G401 (cell line): ENCODE measurements around the gene HIBCH. TPM values are rescaled to one million over a fixed set of nuclear protein-coding genes. Genes with fewer than 3 reads are reported as not detected.

Experiments used
- DNase-seq: peaks from one replicate; pipeline ENCODE4 v3.0.0-alpha.2; 2015; ENCODE audit warnings: low spot score
- in situ Hi-C: cut with HindIII; loops from 2 replicates; pipeline ENCODE4 v1.10.0; 2016; ENCODE audit warnings: low sequenced_read_pairs, mixed read lengths
- total RNA-seq: library from RNA; depleted of rRNA; stranded (reverse); fragments of >200 nt; shearing (Covaris generic); gene quantifications from 2 replicates; pipeline ENCODE4 v1.2.3, GENCODE V29; 2014

The HIBCH gene
- total RNA-seq, 1 experiment from 2014 or later, result 16.2 TPM

- in situ Hi-C loops, result no loop called here
- DNase-seq, result no peak
These were observed 110.1 kb downstream of the HIBCH start for GRCh38 chr2:190209559-190209958.

- DNase-seq, result no peak
- in situ Hi-C loops, result no loop called here
These were observed 111.7 kb downstream of the HIBCH start for GRCh38 chr2:190207930-190208329.

DNA sequence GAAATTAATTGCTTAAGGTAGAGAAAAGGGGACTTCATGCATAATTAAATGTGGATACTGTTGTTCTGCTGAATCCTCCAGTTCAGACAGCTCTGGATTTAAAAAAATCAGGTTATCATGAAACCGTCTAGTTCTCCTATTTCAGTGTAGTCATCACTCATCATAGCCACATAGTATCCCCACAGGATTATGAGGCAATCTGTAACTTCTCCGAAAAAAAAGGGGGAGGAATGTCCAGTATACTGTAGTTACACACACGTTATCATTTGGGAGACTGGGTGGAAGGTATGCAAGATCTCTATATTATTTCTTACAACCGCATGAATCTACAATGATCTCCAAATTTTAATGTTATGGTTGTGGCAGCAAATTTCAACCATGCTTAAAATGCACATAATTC lies 114.0 kb downstream of the HIBCH start:
- in situ Hi-C loops, result no loop called here
- DNase-seq, result no peak

DNA sequence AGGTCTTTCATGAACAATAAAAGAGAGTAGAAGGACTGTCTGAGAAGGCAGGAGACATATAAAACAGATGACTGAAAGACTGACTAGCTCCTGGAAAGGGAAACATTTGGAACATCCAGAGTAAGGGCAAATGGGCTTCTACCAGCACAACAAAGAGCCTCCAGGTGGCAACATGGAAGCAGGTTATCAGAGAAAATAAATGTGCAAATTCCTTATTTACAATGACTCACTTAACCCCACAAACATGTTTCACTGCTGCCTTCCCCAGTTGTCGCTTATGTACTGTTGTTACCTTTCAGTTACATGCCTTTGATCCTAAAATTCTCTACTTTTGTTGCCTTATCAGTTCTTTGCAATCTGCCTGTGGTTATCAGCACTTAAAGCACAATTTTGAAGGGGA lies 117.0 kb downstream of the HIBCH start:
- no peak for DNase-seq
- in situ Hi-C loops, result no loop called here

DNA sequence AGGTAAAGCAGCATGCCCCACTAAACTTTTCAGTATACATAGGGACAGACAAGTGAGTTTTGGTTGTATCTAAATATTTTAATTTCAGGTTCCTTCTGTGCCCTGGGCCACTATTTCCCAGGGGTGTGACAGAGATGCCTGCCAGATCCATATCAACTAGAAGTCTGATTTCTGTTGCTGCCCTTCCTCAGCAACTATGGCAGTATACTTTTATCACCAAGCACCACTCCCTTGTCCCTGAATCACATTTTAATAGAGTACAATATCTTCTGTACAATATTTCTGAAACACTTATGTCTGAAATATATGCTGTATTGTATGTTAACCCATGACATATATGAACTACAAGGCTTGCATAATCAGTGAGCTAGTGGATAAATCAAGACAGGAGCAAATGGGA lies 117.6 kb downstream of the HIBCH start:
- in situ Hi-C loops, result no loop called here
- no peak for DNase-seq

- no peak for DNase-seq
- in situ Hi-C loops, result no loop called here
These were observed 119.0 kb downstream of the HIBCH start for GRCh38 chr2:190200603-190201002.

DNA sequence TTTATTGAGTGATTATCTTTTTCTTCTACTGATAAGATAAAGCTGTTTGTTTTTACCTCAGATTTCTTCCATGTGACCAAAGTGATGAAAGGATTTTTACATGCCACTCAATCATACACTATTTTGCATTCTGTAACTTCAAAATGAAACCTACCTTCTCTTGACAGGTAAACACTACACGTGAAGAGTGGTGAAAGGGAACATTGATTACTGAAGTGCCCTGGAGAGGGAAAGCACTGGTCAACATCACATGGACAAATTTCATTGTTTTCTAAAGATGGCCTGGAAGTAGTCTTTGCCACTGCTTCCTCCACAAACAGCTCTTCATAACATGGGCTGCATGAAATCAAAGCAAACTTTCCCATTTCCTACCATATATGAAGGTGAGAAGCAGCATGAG lies 120.1 kb downstream of the HIBCH start:
- in situ Hi-C loops, result no loop called here
- no peak for DNase-seq

- in situ Hi-C loops, result no loop called here
- no peak for DNase-seq
These were observed 120.5 kb downstream of the HIBCH start for GRCh38 chr2:190199109-190199508.

- in situ Hi-C loops, result no loop called here
- DNase-seq, result no peak
These were observed 122.4 kb downstream of the HIBCH start for GRCh38 chr2:190197143-190197720.

GRCh38 chr2:190190507-190191162 lies 129.0 kb downstream of the HIBCH start:
- no peak for DNase-seq
- in situ Hi-C loops, result no loop called here

- in situ Hi-C loops, result no loop called here
- no peak for DNase-seq
These were observed 131.3 kb downstream of the HIBCH start for GRCh38 chr2:190188289-190188688.

DNA sequence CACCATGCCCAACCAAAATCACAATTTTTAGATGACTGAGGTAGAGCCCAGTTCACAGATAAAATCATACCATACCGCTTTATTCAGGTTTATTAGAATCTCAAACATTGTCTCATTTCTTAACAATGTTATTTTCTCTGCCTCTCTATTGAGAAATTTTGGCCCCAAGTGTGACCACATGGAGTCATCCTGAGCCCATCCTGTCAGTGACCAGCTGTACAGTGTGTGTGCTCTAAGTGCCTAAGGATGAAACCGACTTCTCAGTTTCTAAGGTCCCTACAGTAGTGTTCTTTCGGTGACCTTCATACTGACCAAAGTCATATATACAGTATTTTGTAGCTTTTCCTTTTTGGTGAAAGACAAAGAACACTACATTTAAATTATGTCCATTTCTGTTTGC lies 133.4 kb downstream of the HIBCH start:
- in situ Hi-C loops, result no loop called here
- DNase-seq, result no peak

- in situ Hi-C loops, result no loop called here
- DNase-seq, result no peak
These were observed 134.2 kb downstream of the HIBCH start for GRCh38 chr2:190185380-190185779.

DNA sequence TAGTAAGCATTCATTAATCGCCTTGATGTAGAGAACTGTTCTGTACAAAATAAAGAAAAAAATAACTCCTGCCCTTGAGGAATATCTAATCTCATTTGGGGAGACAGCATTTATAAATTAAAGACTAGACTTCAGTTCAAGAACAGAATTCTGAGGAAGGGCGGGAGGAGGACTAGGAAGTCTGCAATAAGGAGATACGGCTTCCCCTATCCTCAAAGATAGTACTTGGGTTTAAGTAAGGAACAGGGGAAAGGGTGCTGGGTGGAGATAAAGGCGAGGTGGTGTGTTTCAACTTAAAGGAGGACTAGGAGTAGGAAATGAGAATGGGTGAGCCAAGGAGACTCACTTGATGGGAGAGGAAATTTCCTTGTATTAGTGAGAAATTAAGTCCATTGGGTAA lies 135.2 kb downstream of the HIBCH start:
- in situ Hi-C loops, result no loop called here
- DNase-seq, result no peak

GRCh38 chr2:190183539-190183938 lies 136.1 kb downstream of the HIBCH start:
- in situ Hi-C loops, result no loop called here
- no peak for DNase-seq

DNA sequence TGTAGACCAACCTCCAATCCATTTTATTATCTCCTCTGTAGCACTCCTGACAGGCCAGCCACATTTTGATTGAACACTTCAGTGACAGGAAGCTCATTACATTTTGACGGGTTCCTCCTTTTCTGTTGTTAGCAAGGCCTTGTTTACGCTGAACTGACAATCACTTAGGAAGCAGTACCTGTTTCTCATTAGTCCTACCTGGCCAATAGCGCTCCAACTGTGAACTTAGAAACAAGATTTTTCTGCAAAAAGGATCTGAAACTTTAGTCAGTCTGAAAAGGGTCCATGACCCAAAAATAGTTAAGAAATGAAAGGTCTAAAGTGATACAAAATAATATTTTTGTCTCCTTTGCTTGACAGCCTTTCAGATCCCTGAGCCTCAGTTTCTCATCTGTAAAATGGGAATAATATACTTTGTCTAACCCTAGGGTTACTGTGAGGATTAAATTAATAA lies 137.5 kb downstream of the HIBCH start:
- in situ Hi-C loops, result no loop called here
- DNase-seq, result no peak

GRCh38 chr2:190181123-190181669 lies 138.4 kb downstream of the HIBCH start:
- no peak for DNase-seq
- in situ Hi-C loops, result no loop called here

- in situ Hi-C loops, result no loop called here
- no peak for DNase-seq
These were observed 139.1 kb downstream of the HIBCH start for GRCh38 chr2:190180313-190181122.

DNA sequence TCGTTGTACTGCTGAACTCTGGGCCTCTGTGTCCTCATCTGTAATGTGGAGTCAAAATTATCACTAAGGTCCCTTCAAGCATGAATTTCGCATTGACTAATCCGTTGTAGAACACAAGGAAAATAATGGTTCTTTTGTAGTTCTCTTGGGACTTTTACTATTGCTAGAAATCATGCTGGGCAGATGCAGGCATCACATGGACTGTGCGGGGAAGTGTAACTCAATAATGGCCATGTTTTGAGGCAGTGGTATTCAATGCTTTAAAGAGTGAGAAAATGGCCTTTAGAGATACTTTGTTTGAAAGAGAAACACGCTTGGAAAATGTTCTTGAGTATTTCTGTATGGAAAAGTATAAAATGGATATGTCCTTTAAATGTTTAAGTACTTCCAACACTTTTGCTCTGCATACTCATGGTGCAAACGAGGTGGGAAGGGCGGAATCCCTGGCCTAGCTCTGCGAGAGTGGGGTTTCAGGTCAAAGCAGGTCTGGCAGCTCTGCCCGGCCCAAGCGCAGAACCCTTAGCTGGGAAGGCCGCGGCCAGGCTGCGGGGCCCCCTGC lies 139.8 kb downstream of the HIBCH start:
- DNase-seq, result no peak
- in situ Hi-C loops, result no loop called here
